Stimulated activated CD4-positive, alpha-beta T cell treated with anti-CD3 and anti-CD28 coated beads, Interleukin-2, amount 100 ng/mL, for 4 hours (primary cell): ENCODE results near the gene SMYD2.

Experiments
- DNase-seq: peaks from one replicate; pipeline ENCODE4 v3.0.0-alpha.2; 2020; ENCODE audit warnings: low read depth

SMYD2 gene

GRCh38 chr1:214329470-214330220, 48.7 kb downstream of the SMYD2 start:
- DNase-seq: no peak

- no peak for DNase-seq
Measured at GRCh38 chr1:214330222-214330621, 49.3 kb downstream of the SMYD2 start.

- DNase-seq: no peak
Measured at GRCh38 chr1:214330715-214331114, 49.8 kb downstream of the SMYD2 start.

GRCh38 chr1:214331180-214331579, 50.2 kb downstream of the SMYD2 start:
- DNase-seq: no peak

- DNase-seq: peak; percentile 19
Measured at GRCh38 chr1:214331827-214332423, 51.0 kb downstream of the SMYD2 start.

- DNase-seq: no peak
Measured at GRCh38 chr1:214332946-214333798, 52.2 kb downstream of the SMYD2 start.

- DNase-seq: no peak
Measured at GRCh38 chr1:214335567-214335966, 54.6 kb downstream of the SMYD2 start.

- DNase-seq: no peak
Measured at GRCh38 chr1:214337015-214337414, 56.1 kb downstream of the SMYD2 start.

GRCh38 chr1:214337511-214337910, 56.6 kb downstream of the SMYD2 start:
- no peak for DNase-seq

GRCh38 chr1:214338212-214338611, 57.3 kb downstream of the SMYD2 start:
- DNase-seq: no peak

- DNase-seq: no peak
Measured at GRCh38 chr1:214341459-214341858, 60.5 kb downstream of the SMYD2 start.

GRCh38 chr1:214341932-214342331, 61.0 kb downstream of the SMYD2 start:
- no peak for DNase-seq

GRCh38 chr1:214342525-214342924, 61.6 kb downstream of the SMYD2 start:
- no peak for DNase-seq

- DNase-seq: no peak
Measured at GRCh38 chr1:214344897-214345296, 63.9 kb downstream of the SMYD2 start.

- no peak for DNase-seq
Measured at GRCh38 chr1:214349008-214349407, 68.0 kb downstream of the SMYD2 start.

- no peak for DNase-seq
Measured at GRCh38 chr1:214349781-214350180, 68.8 kb downstream of the SMYD2 start.

- DNase-seq: no peak
Measured at GRCh38 chr1:214351551-214352277, 70.8 kb downstream of the SMYD2 start.

GRCh38 chr1:214352838-214353237, 71.9 kb downstream of the SMYD2 start:
- no peak for DNase-seq

- no peak for DNase-seq
Measured at GRCh38 chr1:214354440-214355148, 73.6 kb downstream of the SMYD2 start.

GRCh38 chr1:214360116-214360515, 79.2 kb downstream of the SMYD2 start:
- no peak for DNase-seq

GRCh38 chr1:214360525-214361164, 79.7 kb downstream of the SMYD2 start:
- no peak for DNase-seq
